Neural progenitor cell (in vitro differentiated cells): ENCODE measurements around the gene TRMT61B. TPM values are rescaled to one million over a fixed set of nuclear protein-coding genes. Genes with fewer than 3 reads are reported as not detected.
A peak's percentile ranks its signal among the peaks of the same experiment; 100 is the strongest.

Experiments used
- DNase-seq: peaks from one replicate; pipeline ENCODE4 v3.0.0-alpha.2; 2016; ENCODE audit warnings: low spot score
- H2AFZ ChIP-seq: fragments of 200-600 bp; sonication (generic); replicated peaks from 2 replicates; pipeline ENCODE4 v1.6.1; 2016; ENCODE audit warnings: antibody characterized with exemption
- H3F3A ChIP-seq: fragments of 200-600 bp; sonication (generic); 2 replicates; pipeline ENCODE4 v1.6.1; 2016; ENCODE audit warnings: antibody characterized with exemption, low read depth
- H3K27ac ChIP-seq: fragments of 200-600 bp; sonication (generic); 2 replicates; pipeline ENCODE4 v1.5.1; 2016; ENCODE audit warnings: mild to moderate bottlenecking
- H3K27me3 ChIP-seq: fragments of 200-600 bp; sonication (generic); 2 replicates; pipeline ENCODE4 v1.6.1; 2016; ENCODE audit warnings: mild to moderate bottlenecking, moderate library complexity
- H3K36me3 ChIP-seq: fragments of 200-600 bp; sonication (generic); 2 replicates; pipeline ENCODE4 v1.5.1; 2016
- H3K4me1 ChIP-seq: fragments of 200-600 bp; sonication (generic); 2 replicates; pipeline ENCODE4 v1.6.1; 2016; ENCODE audit warnings: mixed run types
- H3K4me2 ChIP-seq: fragments of 200-600 bp; sonication (generic); 2 replicates; pipeline ENCODE4 v1.6.1; 2016
- H3K4me3 ChIP-seq: fragments of 200-600 bp; sonication (generic); 2 replicates; pipeline ENCODE4 v1.5.1; 2016
- H3K79me2 ChIP-seq: fragments of 200-600 bp; sonication (generic); 2 replicates; pipeline ENCODE4 v1.6.1; 2016; ENCODE audit warnings: low read depth
- H3K9ac ChIP-seq: fragments of 200-600 bp; sonication (generic); 2 replicates; pipeline ENCODE4 v1.6.1; 2016
- H3K9me3 ChIP-seq: fragments of 200-600 bp; sonication (generic); 2 replicates; pipeline ENCODE4 v1.5.1; 2016; ENCODE audit warnings: low read depth
- H4K20me1 ChIP-seq: fragments of 200-600 bp; sonication (generic); 2 replicates; pipeline ENCODE4 v1.6.1; 2016; ENCODE audit warnings: low read depth
- H3K27ac Mint-ChIP-seq: 3 replicates; pipeline ENCODE4 v1.8.0; 2021; ENCODE audit warnings: mixed read lengths
- H3K27me3 Mint-ChIP-seq: 2 replicates; pipeline ENCODE4 v1.8.0; 2022; ENCODE audit warnings: low read depth, mild to moderate bottlenecking, inconsistent platforms, moderate library complexity, mixed read lengths; ENCODE audit not compliant: insufficient read depth
- H3K36me3 Mint-ChIP-seq: 3 replicates; pipeline ENCODE4 v1.8.0; 2021; ENCODE audit warnings: mixed read lengths
- H3K4me1 Mint-ChIP-seq: 3 replicates; pipeline ENCODE4 v1.8.0; 2021; ENCODE audit warnings: mixed read lengths
- H3K4me3 Mint-ChIP-seq: 3 replicates; pipeline ENCODE4 v1.8.0; 2021; ENCODE audit warnings: mild to moderate bottlenecking, moderate library complexity, mixed read lengths
- H3K9me3 Mint-ChIP-seq: 3 replicates; pipeline ENCODE4 v1.8.0; 2020; ENCODE audit warnings: mixed read lengths
- EZH2 ChIP-seq: fragments of 200-600 bp; sonication (generic); IDR thresholded peaks from 2 replicates; pipeline ENCODE4 v1.6.1; 2017; ENCODE audit warnings: antibody characterized with exemption, mild to moderate bottlenecking, moderate library complexity
- EZH2phosphoT487 ChIP-seq: fragments of 200-600 bp; sonication (generic); IDR thresholded peaks from 2 replicates; pipeline ENCODE4 v1.6.1; 2017; ENCODE audit warnings: antibody characterized with exemption
- total RNA-seq: library from RNA; depleted of rRNA; stranded (reverse); fragments of >200 nt; gene quantifications from 2 replicates; pipeline ENCODE4 v1.2.3, GENCODE V29; 2015; ENCODE audit warnings: low replicate concordance
- TF ChIP-seq, protein P1 (sequence below): fragments of 200-600 bp; sonication (generic); IDR thresholded peaks from 2 replicates; pipeline ENCODE4 v1.5.1; 2017; ENCODE audit warnings: antibody characterized with exemption, mild to moderate bottlenecking

The TRMT61B gene
- total RNA-seq, result 15.1 and 23.9 TPM in 2 replicates

- Histone ChIP-seq H3K9ac (peak within 1 kb of the TSS; percentile 91), H3K4me1 (peaks cover 10% of the 10 kb centered on the region), H3K27ac (peak within 1 kb of the TSS; percentile 62), H3K4me2 (peak within 1 kb of the TSS; percentile 88), H3K79me2 (peaks cover 43% of the 10 kb centered on the region), H3F3A (peaks cover 5% of the 10 kb centered on the region), H3K36me3 (no peaks in the 10 kb centered on the region), H3K9me3 (no peaks in the 10 kb centered on the region), H3K4me3 (peak within 1 kb of the TSS; percentile 91), H2AFZ (peak within 1 kb of the TSS; percentile 96), H4K20me1 (no peaks in the 10 kb centered on the region), H3K27me3 (peaks cover 20% of the 10 kb centered on the region)
- Mint-ChIP-seq H3K4me1 (peaks cover 21% of the 10 kb centered on the region), H3K9me3 (no peaks in the 10 kb centered on the region), H3K27ac (peak within 1 kb of the TSS; percentile 91), H3K4me3 (peak within 1 kb of the TSS; percentile 99), H3K36me3 (peaks cover 5% of the 10 kb centered on the region), H3K27me3 (peaks cover 7% of the 10 kb centered on the region)
- no peak for TF ChIP-seq EZH2phosphoT487
- TF ChIP-seq, protein P1, sequence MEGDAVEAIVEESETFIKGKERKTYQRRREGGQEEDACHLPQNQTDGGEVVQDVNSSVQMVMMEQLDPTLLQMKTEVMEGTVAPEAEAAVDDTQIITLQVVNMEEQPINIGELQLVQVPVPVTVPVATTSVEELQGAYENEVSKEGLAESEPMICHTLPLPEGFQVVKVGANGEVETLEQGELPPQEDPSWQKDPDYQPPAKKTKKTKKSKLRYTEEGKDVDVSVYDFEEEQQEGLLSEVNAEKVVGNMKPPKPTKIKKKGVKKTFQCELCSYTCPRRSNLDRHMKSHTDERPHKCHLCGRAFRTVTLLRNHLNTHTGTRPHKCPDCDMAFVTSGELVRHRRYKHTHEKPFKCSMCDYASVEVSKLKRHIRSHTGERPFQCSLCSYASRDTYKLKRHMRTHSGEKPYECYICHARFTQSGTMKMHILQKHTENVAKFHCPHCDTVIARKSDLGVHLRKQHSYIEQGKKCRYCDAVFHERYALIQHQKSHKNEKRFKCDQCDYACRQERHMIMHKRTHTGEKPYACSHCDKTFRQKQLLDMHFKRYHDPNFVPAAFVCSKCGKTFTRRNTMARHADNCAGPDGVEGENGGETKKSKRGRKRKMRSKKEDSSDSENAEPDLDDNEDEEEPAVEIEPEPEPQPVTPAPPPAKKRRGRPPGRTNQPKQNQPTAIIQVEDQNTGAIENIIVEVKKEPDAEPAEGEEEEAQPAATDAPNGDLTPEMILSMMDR, result no peak
- TF ChIP-seq EZH2, result no peak
- peak; percentile 98 for DNase-seq
These were observed at the start of gene TRMT61B for GRCh38 chr2:28870146-28870891. TSS of gene TRMT61B (minus strand) at chr2:28870309. CDS start at chr2:28870277, 32 bp downstream.

DNA sequence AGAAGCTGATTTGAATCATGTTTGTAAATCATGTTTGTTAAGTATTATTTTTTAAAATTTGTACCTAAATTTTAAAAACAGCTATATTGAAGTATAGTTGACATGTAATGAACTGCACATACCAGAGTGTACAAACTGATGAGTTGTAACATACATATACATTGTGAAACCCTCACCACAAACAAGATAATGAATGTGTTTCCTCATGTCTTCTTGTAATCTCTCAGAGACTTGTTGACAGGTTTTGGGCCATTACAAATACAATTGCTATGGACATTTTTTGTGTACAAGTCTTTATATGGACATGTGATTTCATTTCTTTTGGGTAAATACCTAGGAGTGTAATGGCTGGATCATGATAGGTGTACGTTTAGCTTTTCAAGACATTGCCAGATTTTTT is 45.8 kb upstream of the TRMT61B start:
- Histone ChIP-seq H2AFZ (no peak overlapping the region), H3K27me3 (no peaks in the 10 kb centered on the region), H3K36me3 (peaks cover 41% of the 10 kb centered on the region), H3K9ac (no peak overlapping the region), H3K4me2 (no peak overlapping the region), H3K4me3 (no peak overlapping the region), H4K20me1 (peaks cover 18% of the 10 kb centered on the region), H3F3A (peaks cover 6% of the 10 kb centered on the region), H3K27ac (no peak overlapping the region), H3K9me3 (no peaks in the 10 kb centered on the region), H3K79me2 (peaks cover 88% of the 10 kb centered on the region), H3K4me1 (no peaks in the 10 kb centered on the region)
- Mint-ChIP-seq H3K27ac (no peak overlapping the region), H3K4me3 (no peak overlapping the region), H3K36me3 (peaks cover 31% of the 10 kb centered on the region), H3K4me1 (no peaks in the 10 kb centered on the region), H3K27me3 (no peaks in the 10 kb centered on the region), H3K9me3 (no peaks in the 10 kb centered on the region)
- TF ChIP-seq EZH2phosphoT487 (no peak), EZH2 (no peak)
- TF ChIP-seq, protein P1, result no peak
- DNase-seq, result no peak

- Histone ChIP-seq H4K20me1 (peaks cover 57% of the 10 kb centered on the region), H3K36me3 (peaks cover 22% of the 10 kb centered on the region), H3K4me3 (no peak overlapping the region), H3K79me2 (peaks cover 98% of the 10 kb centered on the region), H3F3A (peaks cover 6% of the 10 kb centered on the region), H3K9ac (no peak overlapping the region), H3K4me2 (no peak overlapping the region), H3K27me3 (no peaks in the 10 kb centered on the region), H3K4me1 (no peaks in the 10 kb centered on the region), H2AFZ (no peak overlapping the region), H3K9me3 (no peaks in the 10 kb centered on the region), H3K27ac (no peak overlapping the region)
- DNase-seq, result no peak
- Mint-ChIP-seq H3K9me3 (no peaks in the 10 kb centered on the region), H3K36me3 (peaks cover 49% of the 10 kb centered on the region), H3K27ac (no peak overlapping the region), H3K4me1 (no peaks in the 10 kb centered on the region), H3K27me3 (no peaks in the 10 kb centered on the region), H3K4me3 (no peak overlapping the region)
- TF ChIP-seq EZH2 (no peak), EZH2phosphoT487 (no peak)
- TF ChIP-seq, protein P1, result no peak
These were observed 39.7 kb upstream of the TRMT61B start for GRCh38 chr2:28909655-28910353.
